Duodenal mucosa (tissue), 2 donors: ENCODE results near the gene DRC1.

Experiments used
- H3K27ac ChIP-seq: one replicate; pipeline ENCODE4 v1.7.0; 2013; ENCODE audit warnings: low read depth, low read length
- H3K27me3 ChIP-seq, 2 donors: one replicate each; pipeline ENCODE4 v1.7.0; 2013; ENCODE audit warnings: low read length in 2 of 2, control low read depth in 1 of 2; ENCODE audit not compliant: insufficient read depth in 2 of 2, control insufficient read depth in 1 of 2
- H3K36me3 ChIP-seq, 2 donors: one replicate each; pipeline ENCODE4 v1.7.0; 2013; ENCODE audit warnings: low read length in 2 of 2, control low read depth in 1 of 2; ENCODE audit not compliant: insufficient read depth in 2 of 2, control insufficient read depth in 1 of 2
- H3K4me1 ChIP-seq, 2 donors: one replicate each; pipeline ENCODE4 v1.7.0; 2013; ENCODE audit warnings: low read length in 2 of 2, control low read depth in 1 of 2; ENCODE audit not compliant: insufficient read depth in 2 of 2, control insufficient read depth in 1 of 2
- H3K4me3 ChIP-seq, 2 donors: one replicate each; pipeline ENCODE4 v1.7.0; 2013; ENCODE audit warnings: low read length in 2 of 2, low read depth in 1 of 2
- H3K9ac ChIP-seq, 2 donors: one replicate each; pipeline ENCODE4 v1.7.0; 2013; ENCODE audit warnings: low read length in 2 of 2, low read depth in 1 of 2
- H3K9me3 ChIP-seq, 2 donors: one replicate each; pipeline ENCODE4 v1.7.0; 2013; ENCODE audit warnings: low read length in 2 of 2, control low read depth in 1 of 2; ENCODE audit not compliant: control insufficient read depth in 1 of 2

DRC1 gene

DNA sequence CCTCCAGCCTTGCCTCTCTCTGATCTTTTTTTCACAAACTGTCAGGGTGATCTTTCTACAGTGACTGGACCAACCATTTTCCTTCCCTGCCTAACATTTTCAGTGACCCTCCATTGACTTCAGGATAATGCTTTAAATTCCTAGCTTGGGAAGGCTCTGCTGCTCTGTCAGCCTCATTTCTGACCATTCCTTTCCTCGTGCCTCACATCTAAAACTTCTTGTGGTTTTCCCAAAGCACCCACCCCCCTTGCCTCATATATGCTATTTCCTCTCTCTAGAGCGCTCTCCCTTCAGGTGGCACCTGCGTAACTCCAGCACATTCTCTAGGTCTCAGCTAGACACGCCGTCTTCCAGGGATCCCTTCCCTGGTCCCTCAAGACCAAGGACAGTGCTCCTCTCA, 37.2 kb downstream of the DRC1 start:
- Histone ChIP-seq H3K4me3 (no peak overlapping the region), H3K27ac (no peak overlapping the region), H3K36me3 (no peaks in the 10 kb centered on the region), H3K27me3 (no peaks in the 10 kb centered on the region), H3K9me3 (no peaks in the 10 kb centered on the region), H3K9ac (no peak overlapping the region), H3K4me1 (peaks cover 0 to 12% of the 10 kb centered on the region in 2 donors)

DNA sequence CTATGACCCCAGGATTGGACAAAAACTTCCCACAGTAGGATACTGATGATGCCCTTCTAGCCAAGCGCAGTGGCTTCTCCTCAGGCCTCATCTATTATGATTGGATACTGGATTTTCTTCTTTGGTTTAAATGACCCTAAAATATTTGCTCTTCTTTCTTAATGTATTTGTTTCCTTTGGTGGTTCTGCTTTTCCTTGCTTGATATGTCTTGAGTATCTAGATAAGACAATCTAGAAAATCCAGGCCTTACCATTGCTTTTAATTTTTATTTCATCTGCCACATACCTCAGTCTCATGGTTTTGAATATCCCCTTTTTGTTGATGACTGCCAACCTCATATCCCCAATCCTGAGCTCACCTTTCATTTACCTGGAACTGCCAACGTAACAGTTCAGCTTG, 40.6 kb downstream of the DRC1 start:
- Histone ChIP-seq H3K9me3 (no peaks in the 10 kb centered on the region), H3K9ac (no peak overlapping the region), H3K27me3 (no peaks in the 10 kb centered on the region), H3K4me1 (peaks cover 0 to 12% of the 10 kb centered on the region in 2 donors), H3K4me3 (no peak overlapping the region), H3K36me3 (no peaks in the 10 kb centered on the region), H3K27ac (no peak overlapping the region)

DNA sequence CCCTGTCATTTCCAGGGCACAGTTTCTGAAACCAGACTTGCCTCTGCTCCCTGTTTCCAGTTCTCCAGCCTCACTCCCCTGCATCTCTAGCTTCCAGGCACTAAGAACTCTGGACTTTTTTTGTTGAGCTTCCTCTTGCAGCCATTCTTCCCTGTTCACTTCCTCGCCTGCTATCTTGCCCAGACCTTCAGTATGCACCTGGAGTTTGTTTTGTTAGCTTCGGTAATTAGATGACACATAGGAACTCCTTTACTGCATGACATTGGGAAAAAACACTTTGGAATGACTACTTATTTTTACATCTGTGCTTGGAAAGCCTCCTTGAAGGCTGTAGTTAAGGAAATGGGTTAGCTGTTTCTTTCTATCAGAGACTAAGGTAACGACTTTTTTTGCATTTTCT, 41.0 kb downstream of the DRC1 start:
- no peaks in the 10 kb centered on the region for H3K36me3 ChIP-seq

DNA sequence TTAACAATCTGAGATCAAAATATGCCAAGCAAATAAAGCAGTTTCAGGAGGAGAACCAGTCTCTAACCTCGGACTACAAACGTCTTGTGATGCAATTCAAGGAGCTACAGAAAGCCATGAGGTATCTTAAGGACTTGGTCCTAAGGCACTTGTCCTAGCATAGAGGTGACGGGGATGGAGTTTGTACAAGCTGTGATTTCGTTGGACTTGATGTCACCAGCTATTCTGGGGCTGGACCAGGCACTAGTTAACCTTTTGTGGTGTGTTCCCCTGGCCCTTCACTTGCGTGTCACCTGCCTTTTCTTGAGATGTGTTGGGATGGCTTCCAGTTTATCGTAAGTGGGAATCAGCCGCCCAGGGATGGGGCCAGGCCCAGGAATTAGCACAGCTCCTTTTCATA, 42.5 kb downstream of the DRC1 start:
- Histone ChIP-seq H3K9me3 (no peaks in the 10 kb centered on the region), H3K27ac (no peak overlapping the region), H3K4me3 (no peak overlapping the region), H3K4me1 (peaks cover 0 to 6% of the 10 kb centered on the region in 2 donors), H3K27me3 (no peaks in the 10 kb centered on the region), H3K36me3 (no peaks in the 10 kb centered on the region), H3K9ac (no peak overlapping the region)

More for the DNA sequence above, 41.0 kb downstream of the DRC1 start:
- no peaks in the 10 kb centered on the region for H3K27me3 ChIP-seq
- peaks cover 0 to 12% of the 10 kb centered on the region in 2 donors for H3K4me1 ChIP-seq
- H3K9ac ChIP-seq = no peak overlapping the region
- no peak overlapping the region for H3K27ac ChIP-seq
- no peak overlapping the region for H3K4me3 ChIP-seq
- H3K9me3 ChIP-seq = no peaks in the 10 kb centered on the region

DNA sequence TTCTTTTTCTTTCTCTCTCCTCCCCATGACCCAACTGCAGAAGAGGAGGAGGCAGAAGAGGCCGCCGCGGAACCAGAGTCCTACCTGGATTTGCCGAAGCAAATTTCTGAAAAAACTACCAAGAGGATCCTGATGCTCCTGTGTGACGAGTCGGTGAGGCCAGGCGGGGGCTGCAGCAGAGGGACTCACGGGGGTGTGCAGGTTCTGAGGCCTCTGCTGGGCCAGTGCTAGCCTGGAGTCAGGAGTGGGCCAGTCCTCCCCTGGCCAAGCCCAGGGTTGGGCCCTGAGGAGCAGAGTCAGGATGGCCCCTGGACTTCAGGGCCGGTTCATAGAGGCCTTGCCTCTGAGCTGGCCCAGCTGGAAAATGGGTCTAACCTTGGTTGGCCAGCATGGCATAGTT, 46.9 kb downstream of the DRC1 start:
- Histone ChIP-seq H3K27ac (no peak overlapping the region), H3K4me3 (no peak overlapping the region), H3K4me1 (no peaks in the 10 kb centered on the region), H3K9me3 (no peaks in the 10 kb centered on the region), H3K36me3 (no peaks in the 10 kb centered on the region), H3K9ac (no peak overlapping the region), H3K27me3 (no peaks in the 10 kb centered on the region)

DNA sequence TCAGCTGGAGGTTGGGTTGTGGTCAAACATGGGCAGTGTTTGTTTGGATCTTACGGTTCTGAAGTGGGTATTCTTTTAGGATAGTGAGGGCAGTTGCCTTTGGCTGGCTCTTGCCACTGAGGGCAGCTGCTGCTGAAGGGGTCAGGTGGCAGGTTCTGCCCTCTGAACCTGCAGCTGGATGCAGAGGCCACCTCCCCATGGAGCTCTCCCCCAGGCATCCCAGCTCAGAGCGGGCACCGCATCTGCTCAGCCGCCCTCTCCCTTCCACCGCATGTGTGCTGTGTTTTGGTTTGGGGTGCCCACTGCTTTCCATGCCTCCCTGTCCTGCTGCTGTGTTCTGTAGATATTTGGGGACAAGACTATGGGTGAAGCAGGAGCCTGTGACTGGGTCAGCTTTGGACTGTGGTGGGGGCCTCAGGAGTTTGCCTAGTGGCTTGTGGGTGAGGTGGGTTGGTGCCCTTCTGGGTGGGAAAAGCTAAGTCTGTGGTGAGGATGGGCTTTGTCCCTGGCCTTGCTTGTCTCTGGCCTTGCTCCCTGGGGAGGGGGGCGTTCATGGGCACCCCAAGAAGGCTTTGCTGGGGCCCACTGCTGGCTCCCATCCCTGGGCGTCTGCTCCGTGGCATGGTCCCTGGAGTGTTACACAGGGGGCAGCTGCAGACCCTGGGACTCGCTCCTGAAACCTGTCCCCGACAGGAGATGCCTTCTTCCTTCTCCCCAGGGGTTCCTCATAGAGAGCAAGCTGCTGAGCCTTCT, 47.7 kb downstream of the DRC1 start:
- H3K9me3 ChIP-seq = no peaks in the 10 kb centered on the region
- H3K27ac ChIP-seq = no peak overlapping the region
- H3K36me3 ChIP-seq = no peaks in the 10 kb centered on the region
- H3K4me1 ChIP-seq = no peaks in the 10 kb centered on the region
- H3K27me3 ChIP-seq = no peaks in the 10 kb centered on the region
- no peak overlapping the region for H3K4me3 ChIP-seq
- no peak overlapping the region for H3K9ac ChIP-seq

DNA sequence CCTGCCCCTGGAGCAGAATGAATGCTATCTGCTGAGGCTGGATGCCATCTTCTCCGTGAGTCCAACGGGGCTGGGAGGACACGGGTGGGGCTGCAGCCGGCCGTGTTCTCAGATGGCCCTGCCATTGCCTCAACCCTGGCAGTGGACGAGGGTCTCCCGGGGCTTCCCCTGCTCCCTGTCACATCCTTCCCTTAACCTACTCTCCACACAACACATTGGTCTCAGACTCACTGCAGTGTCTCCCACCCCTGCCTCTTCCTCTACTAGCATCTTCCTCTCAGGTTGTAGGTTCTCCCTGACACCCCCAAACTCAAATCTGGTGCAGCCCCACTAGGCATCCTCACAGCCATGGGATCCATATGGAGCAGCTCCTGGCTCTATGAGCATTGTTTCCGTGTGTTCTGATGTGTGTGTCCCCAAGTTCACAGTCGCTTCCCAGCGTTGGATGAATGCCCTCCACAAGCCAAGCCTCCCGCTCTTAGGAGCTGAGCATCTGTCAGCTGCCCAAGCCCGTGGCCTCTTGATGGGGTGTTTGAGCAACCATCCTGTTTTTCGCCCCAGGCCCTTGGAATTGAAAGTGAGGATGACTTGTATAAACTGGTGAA, 48.4 kb downstream of the DRC1 start:
- Histone ChIP-seq H3K4me3 (no peak overlapping the region), H3K9ac (no peak overlapping the region), H3K27me3 (no peaks in the 10 kb centered on the region), H3K27ac (no peak overlapping the region), H3K9me3 (no peaks in the 10 kb centered on the region), H3K36me3 (no peaks in the 10 kb centered on the region), H3K4me1 (peaks cover 2 to 3% of the 10 kb centered on the region in 2 donors)

DNA sequence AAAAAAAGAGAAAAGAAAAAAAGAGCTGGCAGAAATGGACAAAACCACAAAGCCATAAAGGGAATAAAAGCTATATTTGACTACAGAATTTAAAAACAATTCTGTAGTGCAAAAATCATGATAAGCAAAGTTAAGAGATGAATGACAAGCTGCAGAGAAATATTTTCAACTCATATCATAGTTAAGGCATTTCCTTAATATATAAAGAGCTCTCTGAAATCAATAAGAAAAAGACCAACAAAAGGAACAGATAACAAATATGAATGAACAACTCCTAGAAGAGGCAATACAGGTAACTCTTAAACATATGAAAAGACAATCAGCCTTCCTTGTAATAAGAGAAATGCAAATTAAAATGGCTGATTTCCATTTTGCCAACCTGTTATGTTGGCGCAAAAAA, 50.0 kb downstream of the DRC1 start:
- H3K4me3 ChIP-seq = no peak overlapping the region
- no peaks in the 10 kb centered on the region for H3K27me3 ChIP-seq
- no peaks in the 10 kb centered on the region for H3K9me3 ChIP-seq
- H3K36me3 ChIP-seq = no peaks in the 10 kb centered on the region
- no peak overlapping the region for H3K27ac ChIP-seq
- no peak overlapping the region for H3K9ac ChIP-seq
- H3K4me1 ChIP-seq = peaks cover 18% of the 10 kb centered on the region in 2 donors

DNA sequence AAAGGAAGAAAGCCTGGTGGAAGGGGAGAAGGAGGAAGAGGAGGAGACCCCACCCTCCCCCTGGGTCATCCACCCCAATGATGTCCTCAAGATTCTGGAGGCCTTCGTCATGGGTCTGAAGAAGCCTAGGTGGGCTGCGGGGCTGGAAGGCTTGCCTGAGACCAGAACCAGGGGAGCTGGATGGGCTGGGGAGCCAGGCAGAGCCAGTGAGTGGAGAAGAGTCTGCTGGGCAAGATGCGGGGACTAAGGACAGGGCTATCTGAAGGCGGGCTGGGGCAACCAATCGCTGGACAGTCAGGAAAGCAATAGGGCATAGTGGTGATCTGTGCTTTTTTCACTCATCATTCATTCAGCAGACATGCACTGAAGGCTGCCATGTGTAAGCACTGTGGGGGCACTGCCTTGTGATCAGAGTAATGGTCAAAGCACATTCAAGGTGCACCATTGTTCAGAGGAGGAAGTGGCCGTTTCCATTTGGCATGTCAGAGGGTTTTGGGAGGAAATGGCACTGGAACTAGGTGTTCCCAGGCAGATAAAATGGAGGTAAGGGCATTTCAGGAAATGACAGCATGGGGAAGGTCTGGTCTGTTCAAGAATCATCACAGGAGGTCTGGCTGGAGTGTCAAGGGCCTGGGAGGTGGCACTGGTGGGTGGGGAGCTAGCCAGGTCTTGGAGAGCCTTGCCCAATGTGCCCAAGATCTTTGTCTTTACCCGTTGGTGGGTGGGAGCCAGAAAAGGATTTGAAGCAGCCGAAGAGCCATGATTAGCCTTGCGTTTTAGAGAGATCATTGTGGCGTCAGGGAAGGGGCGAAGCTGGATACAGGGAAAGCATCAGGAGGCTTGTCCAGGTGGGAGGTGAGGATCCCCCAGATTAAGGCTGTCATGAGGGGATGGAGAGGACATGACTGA, 52.0 kb downstream of the DRC1 start:
- H3K36me3 ChIP-seq = no peaks in the 10 kb centered on the region
- H3K27me3 ChIP-seq = no peaks in the 10 kb centered on the region
- no peak overlapping the region for H3K27ac ChIP-seq
- no peaks in the 10 kb centered on the region for H3K9me3 ChIP-seq
- H3K4me1 ChIP-seq = peaks cover 26% of the 10 kb centered on the region in 2 donors
- H3K9ac ChIP-seq = no peak overlapping the region
- H3K4me3 ChIP-seq = no peak overlapping the region

DNA sequence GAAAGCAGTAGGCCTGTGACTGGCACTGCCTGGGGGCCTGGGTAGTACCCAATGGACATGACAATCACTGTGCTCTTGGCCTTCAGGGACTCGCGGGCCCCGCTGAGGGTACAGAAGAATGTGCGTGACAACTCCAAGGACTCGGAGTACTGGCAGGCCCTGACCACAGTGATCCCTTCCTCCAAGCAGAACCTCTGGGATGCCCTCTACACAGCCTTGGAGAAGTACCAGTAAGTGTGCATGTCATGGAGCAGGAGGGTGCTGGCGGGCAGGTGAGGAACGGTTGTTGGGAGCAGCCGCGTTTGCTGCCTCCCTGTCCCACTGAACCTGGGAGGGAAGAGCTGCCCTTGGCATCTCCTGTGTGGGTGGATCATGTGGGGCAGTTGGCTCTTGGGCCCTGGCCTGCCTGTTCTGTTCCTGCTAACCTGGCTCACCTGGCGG, 52.9 kb downstream of the DRC1 start:
- peaks cover 26% of the 10 kb centered on the region in 2 donors for H3K4me1 ChIP-seq
- no peaks in the 10 kb centered on the region for H3K36me3 ChIP-seq
- no peak overlapping the region for H3K27ac ChIP-seq
- H3K4me3 ChIP-seq = no peak overlapping the region
- no peaks in the 10 kb centered on the region for H3K27me3 ChIP-seq
- no peaks in the 10 kb centered on the region for H3K9me3 ChIP-seq
- H3K9ac ChIP-seq = no peak overlapping the region
